Keratinocyte (primary cell): ENCODE data around the gene TCFL5. TPM values are rescaled to one million over a fixed set of nuclear protein-coding genes. Genes with fewer than 3 reads are reported as not detected.

Experiments
- DNase-seq: peaks from one replicate; pipeline ENCODE4 v3.0.0-alpha.2; 2011; ENCODE audit warnings: low read depth, missing footprints, low spot score
- FAIRE-seq: peaks from 2 replicates; lab custom pipeline; 2011; peaks lifted over from hg19 to GRCh38; lab: Jason Lieb, UNC
- H2AFZ ChIP-seq: 2 replicates; pipeline ENCODE4 v1.6.0; 2012; ENCODE audit warnings: low read length, control low read depth, inconsistent platforms; ENCODE audit not compliant: control insufficient read depth
- H3K27ac ChIP-seq: 2 replicates; pipeline ENCODE4 v1.5.1; 2011; ENCODE audit warnings: low read length; ENCODE audit not compliant: control insufficient read depth, insufficient read depth
- H3K27me3 ChIP-seq: 3 replicates; pipeline ENCODE4 v1.6.0; 2011; ENCODE audit warnings: low read length; ENCODE audit not compliant: control insufficient read depth, insufficient read depth; ENCODE audit errors: extremely low read depth
- H3K36me3 ChIP-seq, 2 experiments: 2 replicates in 1 of 2; 3 replicates in 1 of 2; pipeline ENCODE4 v1.5.1; 2011; ENCODE audit warnings: low read length in 2 of 2, mild to moderate bottlenecking in 1 of 2; ENCODE audit not compliant: control insufficient read depth in 2 of 2, insufficient read depth in 2 of 2; ENCODE audit errors: extremely low read depth in 1 of 2
- H3K4me1 ChIP-seq: 3 replicates; pipeline ENCODE4 v1.5.1; 2011; ENCODE audit warnings: low read length; ENCODE audit not compliant: control insufficient read depth, insufficient read depth; ENCODE audit errors: extremely low read depth
- H3K4me2 ChIP-seq: 3 replicates; pipeline ENCODE4 v1.6.0; 2011; ENCODE audit warnings: low read depth, low read length; ENCODE audit not compliant: control insufficient read depth, insufficient read depth; ENCODE audit errors: extremely low read depth
- H3K4me3 ChIP-seq, 3 experiments: fragments of 200-600 bp in 1 of 3; sonication (generic) in 1 of 3; 2 replicates in 2 of 3; 3 replicates in 1 of 3; pipeline ENCODE4 v1.5.1; 2011 to 2016; ENCODE audit warnings: low read length in 3 of 3, mild to moderate bottlenecking in 3 of 3, control low read depth in 2 of 3, inconsistent platforms in 1 of 3, low read depth in 1 of 3, mixed read lengths in 1 of 3, mixed run types in 1 of 3, moderate library complexity in 1 of 3; ENCODE audit not compliant: control insufficient read depth in 2 of 3, insufficient read depth in 2 of 3; ENCODE audit errors: extremely low read depth in 1 of 3
- H3K79me2 ChIP-seq: 2 replicates; pipeline ENCODE4 v1.6.0; 2012; ENCODE audit warnings: low read length; ENCODE audit not compliant: control insufficient read depth, insufficient read depth
- H3K9ac ChIP-seq: 3 replicates; pipeline ENCODE4 v1.6.0; 2011; ENCODE audit warnings: low read length; ENCODE audit not compliant: control insufficient read depth, insufficient read depth; ENCODE audit errors: extremely low read depth
- H3K9me1 ChIP-seq: 3 replicates; pipeline ENCODE4 v1.6.0; 2011; ENCODE audit warnings: low read length; ENCODE audit not compliant: control insufficient read depth, insufficient read depth; ENCODE audit errors: extremely low read depth
- H3K9me3 ChIP-seq: 2 replicates; pipeline ENCODE4 v1.5.1; 2012; ENCODE audit warnings: low read depth, low read length; ENCODE audit not compliant: control insufficient read depth
- H4K20me1 ChIP-seq: 3 replicates; pipeline ENCODE4 v1.6.0; 2011; ENCODE audit warnings: low read length; ENCODE audit not compliant: control insufficient read depth, insufficient read depth; ENCODE audit errors: extremely low read depth
- CTCF ChIP-seq, 3 experiments: IDR thresholded peaks in 1 of 3; conservative IDR thresholded peaks in 1 of 3; optimal IDR thresholded peaks in 1 of 3; 2 replicates in 2 of 3; 3 replicates in 1 of 3; pipeline versions ENCODE3 to v1.5.1; 2011; ENCODE audit warnings: low read length in 3 of 3, mild to moderate bottlenecking in 3 of 3, moderate library complexity in 2 of 3, control low read depth in 1 of 3, inconsistent platforms in 1 of 3; ENCODE audit not compliant: insufficient read depth in 2 of 3; ENCODE audit errors: extremely low read depth in 1 of 3
- EZH2 ChIP-seq: IDR thresholded peaks from one replicate; pipeline ENCODE4 v1.6.1; 2012; ENCODE audit warnings: inconsistent platforms, mild to moderate bottlenecking, low read length, moderate library complexity
- dilution Hi-C: fragments of 300-500 bp; cut with MboI; formaldehyde crosslinking; loops from one replicate; pipeline ENCODE4 v1.7.0; 2020; ENCODE audit warnings: low sequenced_read_pairs; ENCODE audit not compliant: extremely low pct_ligation_motif_present
- polyA plus RNA-seq, 5 experiments: library from polyadenylated mRNA; depleted of rRNA in 3 of 5; stranded (reverse) in 3 of 5; stranded (forward) in 1 of 5; unstranded in 1 of 5; fragments of >200 nt; gene quantifications; 1 replicate in 1 of 5; 2 replicates in 3 of 5; 3 replicates in 1 of 5; pipeline versions ENCODE4 v1.2.1 to v1.2.3, GENCODE V29; 2011 to 2012; ENCODE audit warnings: missing spikeins in 2 of 5, low read depth in 1 of 5, low replicate concordance in 1 of 5

Gene TCFL5
- polyA plus RNA-seq, 1 donor (not counting 4 experiments of a cell fraction or from before 2014, with no cell fraction given), result 14.6 TPM

GRCh38 chr20:62846166-62846890, 15.3 kb downstream of the TCFL5 start:
- peaks cover 2% of the 10 kb centered on the region for H3K4me1 ChIP-seq
- H3K36me3 ChIP-seq, result peaks cover 12 to 14% of the 10 kb centered on the region in 2 experiments
- H3K27me3 ChIP-seq, result no peaks in the 10 kb centered on the region
- no peak for TF ChIP-seq CTCF (optimal IDR thresholded peaks at IDR 0.05 in 1 of 3, IDR thresholded peaks at IDR 0.05 in 1 of 3, conservative IDR thresholded peaks at IDR 0.05 in 1 of 3; ENCODE audit: extremely low read depth in 1 of 3, insufficient read depth in 2 of 3, low read length in 3 of 3)
- no peak for TF ChIP-seq EZH2
- DNase-seq (no peak), FAIRE-seq (no peak)
- no peak overlapping the region for H2AFZ ChIP-seq
- no peaks in the 10 kb centered on the region for H3K9me1 ChIP-seq
- H3K9ac ChIP-seq, result no peak overlapping the region
- H3K4me3 ChIP-seq, result no peak overlapping the region
- H3K27ac ChIP-seq, result no peak overlapping the region
- dilution Hi-C loops, result no loop called here
- no peak overlapping the region for H3K4me2 ChIP-seq
- H4K20me1 ChIP-seq, result no peaks in the 10 kb centered on the region
- peaks cover 6% of the 10 kb centered on the region for H3K79me2 ChIP-seq
- no peaks in the 10 kb centered on the region for H3K9me3 ChIP-seq

- TF ChIP-seq EZH2, result no peak
- TF ChIP-seq CTCF (optimal IDR thresholded peaks at IDR 0.05 in 1 of 3, IDR thresholded peaks at IDR 0.05 in 1 of 3, conservative IDR thresholded peaks at IDR 0.05 in 1 of 3; ENCODE audit: extremely low read depth in 1 of 3, insufficient read depth in 2 of 3, low read length in 3 of 3), result no peak
- no peaks in the 10 kb centered on the region for H4K20me1 ChIP-seq
- H3K9me3 ChIP-seq, result no peaks in the 10 kb centered on the region
- H3K4me1 ChIP-seq, result peaks cover 2% of the 10 kb centered on the region
- H3K27ac ChIP-seq, result no peak overlapping the region
- no peaks in the 10 kb centered on the region for H3K9me1 ChIP-seq
- H3K9ac ChIP-seq, result no peak overlapping the region
- no peak overlapping the region for H3K4me3 ChIP-seq
- H3K36me3 ChIP-seq, result peaks cover 12 to 14% of the 10 kb centered on the region in 2 experiments
- H2AFZ ChIP-seq, result no peak overlapping the region
- dilution Hi-C loops, result no loop called here
- DNase-seq, result no peak
- no peak overlapping the region for H3K4me2 ChIP-seq
- H3K79me2 ChIP-seq, result peaks cover 2% of the 10 kb centered on the region
- no peak for FAIRE-seq
- H3K27me3 ChIP-seq, result no peaks in the 10 kb centered on the region
These were observed 16.0 kb downstream of the TCFL5 start for GRCh38 chr20:62845416-62846160.
